HEK293 (cell line): ENCODE data around the gene TMEM184B.

Source experiments
- CTCF ChIA-PET: fragments of 350-600 bp; formaldehyde crosslinking; extraction: SDS; loops from one replicate; lab custom pipeline; 2021; ENCODE audit warnings: antibody characterized with exemption; lab: Yijun Ruan, JAX
- POLR2A ChIA-PET: fragments of 300-600 bp; formaldehyde crosslinking; extraction: SDS; loops from one replicate; lab custom pipeline; 2020; ENCODE audit warnings: antibody characterized with exemption, inconsistent platforms; lab: Yijun Ruan, JAX
- H3K27ac ChIP-seq: fragments of 200-500 bp; sonication (Bioruptor generic); 2 replicates; pipeline ENCODE4 v1.5.1; 2014; ENCODE audit warnings: low read depth, low read length, control low read depth, inconsistent platforms; ENCODE audit errors: extremely low read depth
- H3K36me3 ChIP-seq, 2 experiments: fragments of 200-500 bp in 1 of 2; sonication (Bioruptor generic) in 1 of 2; 1 replicate in 1 of 2; 2 replicates in 1 of 2; pipeline ENCODE4 v1.5.1; 2014 to 2017; ENCODE audit warnings: inconsistent platforms in 2 of 2, low read length in 2 of 2; ENCODE audit not compliant: control insufficient read depth in 2 of 2, insufficient read depth in 1 of 2
- H3K4me1 ChIP-seq: fragments of 200-500 bp; sonication (Bioruptor generic); 2 replicates; pipeline ENCODE4 v1.5.1; 2014; ENCODE audit warnings: mild to moderate bottlenecking, low read length, inconsistent platforms; ENCODE audit not compliant: control insufficient read depth, insufficient read depth
- H3K4me3 ChIP-seq: 2 replicates; pipeline ENCODE4 v1.5.1; 2011; ENCODE audit warnings: low read depth, mild to moderate bottlenecking, control low read depth, low read length, moderate library complexity
- H3K9me3 ChIP-seq: fragments of 200-500 bp; sonication (Bioruptor generic); 2 replicates; pipeline ENCODE4 v1.5.1; 2014; ENCODE audit warnings: low read depth, low read length, inconsistent platforms; ENCODE audit not compliant: control insufficient read depth, insufficient read depth
- INSM2 ChIP-seq: fragments of 450-650 bp; formaldehyde crosslinking; IDR thresholded peaks from 2 replicates; pipeline ENCODE4 v1.5.1; 2016; ENCODE audit warnings: missing biosample characterization, missing genetic modification characterization
- KLF1 ChIP-seq: fragments of 450-650 bp; formaldehyde crosslinking; IDR thresholded peaks from 2 replicates; pipeline ENCODE4 v1.5.1; 2016; ENCODE audit warnings: missing biosample characterization, missing genetic modification characterization
- PRDM10 ChIP-seq: fragments of 450-650 bp; formaldehyde crosslinking; IDR thresholded peaks from 2 replicates; pipeline ENCODE4 v1.5.1; 2016; ENCODE audit warnings: missing biosample characterization, missing genetic modification characterization
- PRDM2 ChIP-seq: fragments of 450-650 bp; formaldehyde crosslinking; IDR thresholded peaks from 2 replicates; pipeline ENCODE4 v1.5.1; 2016; ENCODE audit warnings: missing biosample characterization, missing genetic modification characterization, borderline replicate concordance
- YY1 ChIP-seq: fragments of 450-650 bp; formaldehyde crosslinking; IDR thresholded peaks from 2 replicates; pipeline ENCODE4 v1.5.1; 2018; ENCODE audit warnings: missing biosample characterization, missing genetic modification characterization
- ZBTB10 ChIP-seq: fragments of 450-650 bp; formaldehyde crosslinking; IDR thresholded peaks from 2 replicates; pipeline ENCODE4 v1.5.1; 2016; ENCODE audit warnings: missing biosample characterization, missing genetic modification characterization
- ZBTB17 ChIP-seq: fragments of 450-650 bp; formaldehyde crosslinking; IDR thresholded peaks from 2 replicates; pipeline ENCODE4 v1.5.1; 2016; ENCODE audit warnings: missing biosample characterization, missing genetic modification characterization
- ZBTB20 ChIP-seq: fragments of 450-650 bp; formaldehyde crosslinking; IDR thresholded peaks from 2 replicates; pipeline ENCODE4 v1.5.1; 2016; ENCODE audit warnings: missing biosample characterization, missing genetic modification characterization
- ZIC2 ChIP-seq: fragments of 450-650 bp; formaldehyde crosslinking; IDR thresholded peaks from 2 replicates; pipeline ENCODE4 v1.5.1; 2016; ENCODE audit warnings: missing biosample characterization, missing genetic modification characterization
- ZNF121 ChIP-seq: fragments of 450-650 bp; formaldehyde crosslinking; IDR thresholded peaks from 2 replicates; pipeline ENCODE4 v1.5.1; 2016; ENCODE audit warnings: missing biosample characterization, missing genetic modification characterization
- ZNF335 ChIP-seq: fragments of 450-650 bp; formaldehyde crosslinking; conservative IDR thresholded peaks from 2 replicates; pipeline ENCODE4 v1.5.1; 2016; ENCODE audit warnings: missing biosample characterization, missing genetic modification characterization
- ZNF394 ChIP-seq: fragments of 450-650 bp; formaldehyde crosslinking; IDR thresholded peaks from 2 replicates; pipeline ENCODE4 v1.5.1; 2016; ENCODE audit warnings: missing biosample characterization, missing genetic modification characterization, mild to moderate bottlenecking, moderate library complexity, borderline replicate concordance
- ZNF513 ChIP-seq: fragments of 450-650 bp; IDR thresholded peaks from 2 replicates; pipeline ENCODE4 v1.5.1; 2018; ENCODE audit warnings: missing biosample characterization, missing genetic modification characterization
- ZNF571 ChIP-seq: fragments of 450-650 bp; formaldehyde crosslinking; IDR thresholded peaks from 2 replicates; pipeline ENCODE4 v1.5.0; 2017; ENCODE audit warnings: missing biosample characterization, missing genetic modification characterization
- ZNF692 ChIP-seq: fragments of 450-650 bp; formaldehyde crosslinking; IDR thresholded peaks from 2 replicates; pipeline ENCODE4 v1.5.1; 2016; ENCODE audit warnings: missing biosample characterization, missing genetic modification characterization
- ZNF76 ChIP-seq: fragments of 450-650 bp; formaldehyde crosslinking; IDR thresholded peaks from 2 replicates; pipeline ENCODE4; 2016; ENCODE audit warnings: low read depth, missing biosample characterization, missing genetic modification characterization, borderline replicate concordance
- ZNF777 ChIP-seq: fragments of 450-650 bp; formaldehyde crosslinking; IDR thresholded peaks from 2 replicates; pipeline ENCODE4 v1.5.1; 2017; ENCODE audit warnings: missing biosample characterization, missing genetic modification characterization, borderline replicate concordance
- ZSCAN30 ChIP-seq: fragments of 450-650 bp; IDR thresholded peaks from 2 replicates; pipeline ENCODE4 v1.5.1; 2018; ENCODE audit warnings: missing biosample characterization, mild to moderate bottlenecking, missing genetic modification characterization, moderate library complexity

The TMEM184B gene

GRCh38 chr22:38317122-38317994 lies 44.5 kb upstream of the TMEM184B start, which contains the start of gene CSNK1E:
CSNK1E (minus strand) TSS chr22:38317433; CDS start chr22:38314157, 3,276 bp downstream.
- CTCF ChIA-PET, result no interaction called here
- peaks cover 18% of the 10 kb centered on the region for H3K4me1 ChIP-seq
- H3K27ac ChIP-seq, result peak within 1 kb of the TSS; percentile 100
- POLR2A ChIA-PET, result interaction anchor here (0.8 to 2.1 kb wide), 9 partner anchors 15 to 255 kb away, joined by 3 to 7 read pairs (median 3); partner anchors contain the start of gene MAFF
- H3K9me3 ChIP-seq, result no peaks in the 10 kb centered on the region
- H3K4me3 ChIP-seq, result peak within 1 kb of the TSS; percentile 82
- peaks cover 0 to 31% of the 10 kb centered on the region in 2 experiments; a peak in 1 of 3 replicates for H3K36me3 ChIP-seq
- TF ChIP-seq ZNF777 (tag by site-specific recombination) (no peak), ZNF335 (tag by site-specific recombination) (peak; percentile 90), ZNF394 (tag by site-specific recombination) (peak; percentile 59), ZNF513 (tag by site-specific recombination) (0 out of 2 replicates have a peak, but pooled peaks have one; percentile 21), ZNF76 (tag by site-specific recombination) (peak; percentile 54; the same call in 1 of the 2 replicates), ZBTB10 (tag by site-specific recombination) (peak; percentile 81), PRDM2 (tag by site-specific recombination) (no peak), ZNF692 (tag by site-specific recombination) (peak; percentile 87), PRDM10 (peak; percentile 17; the same call in 1 of the 2 replicates), ZBTB20 (tag by site-specific recombination) (peak; percentile 97), INSM2 (tag by site-specific recombination) (peak; percentile 62; the same call in 1 of the 2 replicates), ZIC2 (no peak), ZSCAN30 (tag by site-specific recombination) (0 out of 2 replicates have a peak, but pooled peaks have one; percentile 32), KLF1 (peak; percentile 68), YY1 (0 out of 2 replicates have a peak, but pooled peaks have one; percentile 35), ZNF121 (tag by site-specific recombination) (0 out of 2 replicates have a peak, but pooled peaks have one; percentile 43), ZBTB17 (tag by site-specific recombination) (peak; percentile 69), ZNF571 (tag by site-specific recombination) (no peak)
